HepG2 (cell line): ENCODE data around the gene GALNT10. TPM values are rescaled to one million over a fixed set of nuclear protein-coding genes. Genes with fewer than 3 reads are reported as not detected.

Experiments used
- ATAC-seq: fragments of 200-7000 bp; cut with Tn5 transposase; 3 replicates; pipeline ENCODE4 v1.9.1; 2020; ENCODE audit warnings: mild to moderate bottlenecking, moderate library complexity
- BruUV-seq: library from RNA; stranded (reverse); fragments of 400-500 nt; replicated peaks from 2 replicates; lab custom pipeline; 2021; lab: Mats Ljungman, UMichigan
- CTCF ChIA-PET: fragments of 300-600 bp; formaldehyde crosslinking; extraction: SDS; loops from one replicate; lab custom pipeline; 2021; ENCODE audit warnings: low total read pairs, inconsistent platforms, low intra/inter-chr PET ratio; lab: Yijun Ruan, JAX
- POLR2A ChIA-PET: fragments of 350-600 bp; sonication (Branson Sonifier 250); formaldehyde crosslinking; loops from one replicate; lab custom pipeline; 2020; ENCODE audit warnings: antibody characterized with exemption, inconsistent platforms; lab: Yijun Ruan, JAX
- DNase-seq: peaks from one replicate; pipeline ENCODE4 v3.0.0-alpha.2; 2015; ENCODE audit warnings: low spot score
- FAIRE-seq: peaks from 3 replicates; lab custom pipeline; 2011; peaks lifted over from hg19 to GRCh38; lab: Jason Lieb, UNC
- H2AFZ ChIP-seq: one replicate; pipeline ENCODE4 v1.6.1; 2011; ENCODE audit warnings: low read length, inconsistent platforms
- H3K27ac ChIP-seq: fragments of 300-600 bp; 3 replicates; pipeline ENCODE4 v1.8.0; 2011; ENCODE audit warnings: mixed run types, mild to moderate bottlenecking, mixed read lengths, low read length, inconsistent platforms; ENCODE audit not compliant: insufficient read depth; ENCODE audit errors: extremely low read length
- H3K27me3 ChIP-seq, 2 experiments: fragments of 200-600 bp in 1 of 2; 2 replicates in 1 of 2; 3 replicates in 1 of 2; pipeline versions ENCODE4 v1.6.0 to v1.8.0; 2011; ENCODE audit warnings: low read length in 2 of 2, mild to moderate bottlenecking in 2 of 2, moderate library complexity in 2 of 2, inconsistent platforms in 1 of 2; ENCODE audit not compliant: insufficient read depth in 2 of 2, control insufficient read depth in 1 of 2
- H3K36me3 ChIP-seq, 2 experiments: fragments of 200-600 bp in 1 of 2; replicated peaks in 1 of 2; 2 replicates in 1 of 2; 3 replicates in 1 of 2; pipeline versions ENCODE4 v1.5.1 to v1.8.0; 2011; ENCODE audit warnings: low read length in 2 of 2, inconsistent platforms in 1 of 2; ENCODE audit not compliant: insufficient read depth in 2 of 2, control insufficient read depth in 1 of 2
- H3K4me1 ChIP-seq: 2 replicates; pipeline ENCODE4 v1.5.1; 2012; ENCODE audit warnings: low read length, inconsistent platforms; ENCODE audit not compliant: insufficient read depth
- H3K4me2 ChIP-seq: 2 replicates; pipeline ENCODE4 v1.6.0; 2011; ENCODE audit warnings: low read depth, low read length, inconsistent platforms
- H3K4me3 ChIP-seq, 3 experiments: fragments of 200-600 bp in 1 of 3; sonication (generic), shearing (Covaris generic) in 1 of 3; replicated peaks in 1 of 3; 2 replicates each; pipeline ENCODE4 v1.5.1; 2011 to 2016; ENCODE audit warnings: low read length in 3 of 3, inconsistent platforms in 2 of 3, low read depth in 2 of 3, mild to moderate bottlenecking in 2 of 3, control low read depth in 1 of 3, mixed read lengths in 1 of 3; ENCODE audit not compliant: insufficient read depth in 1 of 3
- H3K79me2 ChIP-seq: one replicate; pipeline ENCODE4 v1.6.1; 2011; ENCODE audit warnings: low read length, inconsistent platforms; ENCODE audit not compliant: insufficient read depth
- H3K9ac ChIP-seq: 2 replicates; pipeline ENCODE4 v1.6.0; 2011; ENCODE audit warnings: mild to moderate bottlenecking, low read depth, low read length, inconsistent platforms; ENCODE audit not compliant: insufficient read depth
- H3K9me3 ChIP-seq: 2 replicates; pipeline ENCODE4 v1.5.1; 2012; ENCODE audit warnings: mild to moderate bottlenecking, low read length
- H4K20me1 ChIP-seq: 2 replicates; pipeline ENCODE4 v1.6.0; 2011; ENCODE audit warnings: inconsistent platforms, mild to moderate bottlenecking, low read length, moderate library complexity; ENCODE audit not compliant: insufficient read depth
- ISL2 ChIP-seq: sonication (generic); formaldehyde crosslinking; IDR thresholded peaks from 2 replicates; pipeline ENCODE4 v1.5.0; 2020; ENCODE audit warnings: missing genetic modification reagents
- JARID2 ChIP-seq: sonication (generic); formaldehyde crosslinking; IDR thresholded peaks from 2 replicates; pipeline ENCODE4 v1.8.1; 2023; ENCODE audit warnings: missing genetic modification reagents, inconsistent platforms; ENCODE audit not compliant: insufficient replicate concordance
- JUNB ChIP-seq: sonication (generic); formaldehyde crosslinking; IDR thresholded peaks from 2 replicates; pipeline ENCODE4 v1.8.0; 2022; ENCODE audit warnings: missing genetic modification reagents, mild to moderate bottlenecking, borderline replicate concordance
- PLRG1 ChIP-seq: fragments of 450-650 bp; conservative IDR thresholded peaks from 2 replicates; pipeline ENCODE4 v1.6.1; 2016
- PRPF4 ChIP-seq: fragments of 200-400 bp; formaldehyde crosslinking; IDR thresholded peaks from 2 replicates; pipeline ENCODE4 v1.6.1; 2016; ENCODE audit warnings: low read length, low read depth; ENCODE audit not compliant: poor library complexity, severe bottlenecking
- RFX5 ChIP-seq: IDR thresholded peaks from 2 replicates; pipeline ENCODE4 v1.6.1; 2011; ENCODE audit warnings: low read depth, low read length, improper control_type of control experiment
- ZBTB38 ChIP-seq: sonication (generic); formaldehyde crosslinking; IDR thresholded peaks from 2 replicates; pipeline ENCODE4 v1.5.1; 2020; ENCODE audit warnings: mild to moderate bottlenecking, missing genetic modification reagents
- ZNF772 ChIP-seq: sonication (generic); formaldehyde crosslinking; IDR thresholded peaks from 2 replicates; pipeline ENCODE4 v1.5.0; 2020; ENCODE audit warnings: mild to moderate bottlenecking, missing genetic modification reagents
- WGBS: methylation state at CpG from one replicate; pipeline ENCODE4 v1.1.6; 2017; ENCODE audit warnings: low lambda C conversion rate; 5-methylcytosine and 5-hydroxymethylcytosine counted together
- in situ Hi-C: cut with HindIII; loops from 2 replicates; pipeline ENCODE4 v1.10.0; 2017; ENCODE audit warnings: low pct_unique_long_range_greater_than_20kb; ENCODE audit not compliant: extremely low pct_ligation_motif_present
- intact Hi-C: fragments of 100-400 bp; cut with micrococcal nuclease; formaldehyde crosslinking; loops from one replicate; pipeline ENCODE4 v1.10.0; 2022; ENCODE audit not compliant: unreplicated experiment
- polyA plus RNA-seq, 8 experiments: library from polyadenylated mRNA; depleted of rRNA in 3 of 8; stranded (reverse) in 7 of 8; unstranded in 1 of 8; fragments of >200 nt; fragmentation: Illumina TruSeq in 4 of 8; extraction: Trizol in 4 of 8; gene quantifications; 2 replicates each; pipeline versions ENCODE4 v1.2.1 to v1.2.3, GENCODE V29; 2011 to 2016; ENCODE audit warnings: low read depth in 4 of 8, missing spikeins in 1 of 8, mixed read lengths in 1 of 8; ENCODE audit not compliant: insufficient read depth in 1 of 8
- total RNA-seq, 5 experiments: library from RNA; depleted of rRNA; stranded (reverse); fragments of >200 nt; fragmentation: Illumina TruSeq; extraction: Trizol; gene quantifications; 2 replicates each; pipeline ENCODE4 v1.2.3, GENCODE V29; 2016; ENCODE audit warnings: low read depth in 1 of 5
- TF ChIP-seq, protein P1 (sequence below): sonication (generic); formaldehyde crosslinking; IDR thresholded peaks from 2 replicates; pipeline ENCODE4 v1.9.0; 2022; ENCODE audit warnings: missing genetic modification reagents, mild to moderate bottlenecking, borderline replicate concordance
- TF ChIP-seq, protein P2 (sequence below): sonication (generic); formaldehyde crosslinking; IDR thresholded peaks from 2 replicates; pipeline ENCODE4 v1.4.0; 2020; ENCODE audit warnings: missing genetic modification reagents, borderline replicate concordance
- TF ChIP-seq, protein P3 (sequence below): sonication (generic); formaldehyde crosslinking; IDR thresholded peaks from 2 replicates; pipeline ENCODE4 v1.4.0; 2020; ENCODE audit warnings: low read depth, mild to moderate bottlenecking, missing genetic modification reagents

Gene GALNT10
- total and polyA plus RNA-seq, 2 of the 13 experiments (the other 11 are each of a cell fraction or from before 2014, with no cell fraction given), result 8.1 to 11.2 TPM

DNA sequence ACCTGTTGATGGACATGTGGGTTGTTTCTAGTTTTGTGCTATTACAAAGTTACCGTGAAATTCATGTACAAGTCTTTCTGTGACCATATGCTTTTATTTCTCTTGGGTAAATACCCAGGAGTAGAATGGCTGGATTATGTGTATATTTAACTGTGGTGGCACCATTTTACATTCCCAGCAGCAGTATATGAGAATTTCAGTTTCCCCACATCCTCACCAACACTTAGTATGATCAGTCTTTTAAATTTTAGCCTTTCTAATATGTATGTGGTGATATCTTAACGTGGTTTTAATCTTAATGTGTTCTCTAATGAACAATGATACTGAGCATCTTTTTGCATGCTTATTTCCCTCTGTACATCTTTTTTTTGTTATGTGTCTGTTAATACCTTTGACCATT is 36.6 kb downstream of the GALNT10 start:
- WGBS, result 70% methylated on average over 2 of the region's 2 CpGs
- no peaks in the 10 kb centered on the region for H3K9me3 ChIP-seq
- intact Hi-C loops (no loop called here), in situ Hi-C loops (no loop called here)
- H3K4me3 ChIP-seq, result no peak overlapping the region
- no peaks in the 10 kb centered on the region for H3K27me3 ChIP-seq
- no peaks in the 10 kb centered on the region for H3K36me3 ChIP-seq
- no peak overlapping the region for H3K4me2 ChIP-seq
- ATAC-seq (no peak), DNase-seq (no peak), FAIRE-seq (no peak)
- H4K20me1 ChIP-seq, result no peaks in the 10 kb centered on the region
- H3K27ac ChIP-seq, result no peak overlapping the region
- TF ChIP-seq ISL2 (CRISPR knock-in tag), result no peak
- no peak for TF ChIP-seq ZNF772 (CRISPR knock-in tag)
- no peak for TF ChIP-seq PRPF4
- H3K79me2 ChIP-seq, result no peaks in the 10 kb centered on the region
- no peaks in the 10 kb centered on the region for H3K4me1 ChIP-seq
- no peak overlapping the region for H3K9ac ChIP-seq
- CTCF ChIA-PET, result no interaction called here
- POLR2A ChIA-PET, result no interaction called here
- BruUV-seq, result no TSS peak
- no peak overlapping the region for H2AFZ ChIP-seq

DNA sequence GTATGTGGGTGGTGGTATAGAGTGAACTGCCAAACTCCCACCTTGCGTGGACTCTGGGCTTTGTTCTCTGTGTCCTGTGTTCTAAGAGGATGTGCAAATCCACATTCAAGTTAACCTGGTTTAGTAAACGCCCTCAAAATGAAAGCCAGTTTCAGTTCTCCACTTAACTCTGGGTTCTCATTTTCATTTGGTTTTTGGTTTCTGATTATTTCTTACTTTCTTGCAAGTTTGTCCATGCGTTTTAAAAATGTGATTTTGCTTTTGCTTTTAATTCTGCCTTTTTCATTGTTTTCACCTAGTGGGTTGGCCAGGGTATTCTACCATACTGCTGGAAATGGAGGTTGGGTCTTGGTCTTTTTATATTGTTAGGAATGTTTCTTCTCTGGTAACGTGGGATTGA is 38.2 kb downstream of the GALNT10 start:
- no TSS peak for BruUV-seq
- no peak overlapping the region for H3K27ac ChIP-seq
- H2AFZ ChIP-seq, result no peak overlapping the region
- in situ Hi-C loops, result no loop called here
- no peaks in the 10 kb centered on the region for H3K4me1 ChIP-seq
- CTCF ChIA-PET, result no interaction called here
- no peak overlapping the region for H3K4me3 ChIP-seq
- H3K79me2 ChIP-seq, result no peaks in the 10 kb centered on the region
- H3K4me2 ChIP-seq, result no peak overlapping the region
- intact Hi-C loops, result no loop called here
- H3K9me3 ChIP-seq, result no peaks in the 10 kb centered on the region
- H3K9ac ChIP-seq, result no peak overlapping the region
- DNase-seq, result no peak
- no peaks in the 10 kb centered on the region for H3K27me3 ChIP-seq
- POLR2A ChIA-PET, result no interaction called here
- ATAC-seq, result no peak
- TF ChIP-seq ZBTB38 (CRISPR knock-in tag) (no peak), JARID2 (CRISPR knock-in tag) (no peak), RFX5 (no peak), JUNB (no peak), PLRG1 (no peak)
- TF ChIP-seq, protein P1, sequence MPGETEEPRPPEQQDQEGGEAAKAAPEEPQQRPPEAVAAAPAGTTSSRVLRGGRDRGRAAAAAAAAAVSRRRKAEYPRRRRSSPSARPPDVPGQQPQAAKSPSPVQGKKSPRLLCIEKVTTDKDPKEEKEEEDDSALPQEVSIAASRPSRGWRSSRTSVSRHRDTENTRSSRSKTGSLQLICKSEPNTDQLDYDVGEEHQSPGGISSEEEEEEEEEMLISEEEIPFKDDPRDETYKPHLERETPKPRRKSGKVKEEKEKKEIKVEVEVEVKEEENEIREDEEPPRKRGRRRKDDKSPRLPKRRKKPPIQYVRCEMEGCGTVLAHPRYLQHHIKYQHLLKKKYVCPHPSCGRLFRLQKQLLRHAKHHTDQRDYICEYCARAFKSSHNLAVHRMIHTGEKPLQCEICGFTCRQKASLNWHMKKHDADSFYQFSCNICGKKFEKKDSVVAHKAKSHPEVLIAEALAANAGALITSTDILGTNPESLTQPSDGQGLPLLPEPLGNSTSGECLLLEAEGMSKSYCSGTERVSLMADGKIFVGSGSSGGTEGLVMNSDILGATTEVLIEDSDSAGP (CRISPR knock-in tag), result no peak
- TF ChIP-seq, protein P2, sequence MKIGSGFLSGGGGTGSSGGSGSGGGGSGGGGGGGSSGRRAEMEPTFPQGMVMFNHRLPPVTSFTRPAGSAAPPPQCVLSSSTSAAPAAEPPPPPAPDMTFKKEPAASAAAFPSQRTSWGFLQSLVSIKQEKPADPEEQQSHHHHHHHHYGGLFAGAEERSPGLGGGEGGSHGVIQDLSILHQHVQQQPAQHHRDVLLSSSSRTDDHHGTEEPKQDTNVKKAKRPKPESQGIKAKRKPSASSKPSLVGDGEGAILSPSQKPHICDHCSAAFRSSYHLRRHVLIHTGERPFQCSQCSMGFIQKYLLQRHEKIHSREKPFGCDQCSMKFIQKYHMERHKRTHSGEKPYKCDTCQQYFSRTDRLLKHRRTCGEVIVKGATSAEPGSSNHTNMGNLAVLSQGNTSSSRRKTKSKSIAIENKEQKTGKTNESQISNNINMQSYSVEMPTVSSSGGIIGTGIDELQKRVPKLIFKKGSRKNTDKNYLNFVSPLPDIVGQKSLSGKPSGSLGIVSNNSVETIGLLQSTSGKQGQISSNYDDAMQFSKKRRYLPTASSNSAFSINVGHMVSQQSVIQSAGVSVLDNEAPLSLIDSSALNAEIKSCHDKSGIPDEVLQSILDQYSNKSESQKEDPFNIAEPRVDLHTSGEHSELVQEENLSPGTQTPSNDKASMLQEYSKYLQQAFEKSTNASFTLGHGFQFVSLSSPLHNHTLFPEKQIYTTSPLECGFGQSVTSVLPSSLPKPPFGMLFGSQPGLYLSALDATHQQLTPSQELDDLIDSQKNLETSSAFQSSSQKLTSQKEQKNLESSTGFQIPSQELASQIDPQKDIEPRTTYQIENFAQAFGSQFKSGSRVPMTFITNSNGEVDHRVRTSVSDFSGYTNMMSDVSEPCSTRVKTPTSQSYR (CRISPR knock-in tag), result no peak
- TF ChIP-seq, protein P3, sequence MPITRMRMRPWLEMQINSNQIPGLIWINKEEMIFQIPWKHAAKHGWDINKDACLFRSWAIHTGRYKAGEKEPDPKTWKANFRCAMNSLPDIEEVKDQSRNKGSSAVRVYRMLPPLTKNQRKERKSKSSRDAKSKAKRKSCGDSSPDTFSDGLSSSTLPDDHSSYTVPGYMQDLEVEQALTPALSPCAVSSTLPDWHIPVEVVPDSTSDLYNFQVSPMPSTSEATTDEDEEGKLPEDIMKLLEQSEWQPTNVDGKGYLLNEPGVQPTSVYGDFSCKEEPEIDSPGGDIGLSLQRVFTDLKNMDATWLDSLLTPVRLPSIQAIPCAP (CRISPR knock-in tag), result no peak
- no peaks in the 10 kb centered on the region for H4K20me1 ChIP-seq
- no peaks in the 10 kb centered on the region for H3K36me3 ChIP-seq
- 84% methylated on average over 4 of the region's 4 CpGs for WGBS
- FAIRE-seq, result no peak
